Endothelial cell of umbilical vein (primary cell): ENCODE results near the gene BSG. TPM values are rescaled to one million over a fixed set of nuclear protein-coding genes. Genes with fewer than 3 reads are reported as not detected.

Experiments
- BruUV-seq: library from RNA; stranded (reverse); fragments of 400-500 nt; replicated peaks from 2 replicates; lab custom pipeline; 2021; lab: Mats Ljungman, UMichigan
- CTCF ChIA-PET: fragments of 300-600, 350-600 bp; sonication (Branson Sonifier 250); formaldehyde crosslinking; loops from one replicate; lab custom pipeline; 2021; ENCODE audit warnings: antibody characterized with exemption, inconsistent platforms; lab: Charles Lee
- POLR2A ChIA-PET: fragments of 300-600, 350-600 bp; sonication (Branson Sonifier 250); formaldehyde crosslinking; loops from one replicate; lab custom pipeline; 2021; ENCODE audit warnings: antibody characterized with exemption, inconsistent platforms; lab: Charles Lee
- DNase-seq: peaks from one replicate; pipeline ENCODE4 v3.0.0-alpha.2; 2011; ENCODE audit warnings: low read depth, low spot score
- FAIRE-seq: peaks from 2 replicates; lab custom pipeline; 2011; peaks lifted over from hg19 to GRCh38; lab: Jason Lieb, UNC
- H2AFZ ChIP-seq: 2 replicates; pipeline ENCODE4 v1.6.0; 2012; ENCODE audit warnings: low read depth, low read length, control low read depth, inconsistent platforms
- H3K27ac ChIP-seq: 2 replicates; pipeline ENCODE4 v1.5.1; 2011; ENCODE audit warnings: low read depth, mild to moderate bottlenecking, control low read depth, low read length, moderate library complexity; ENCODE audit not compliant: insufficient read depth
- H3K27me3 ChIP-seq, 2 experiments: 2 replicates each; pipeline versions ENCODE4 v1.6.0 to v1.6.1; 2011; ENCODE audit warnings: low read length in 2 of 2, mixed read lengths in 1 of 2; ENCODE audit not compliant: control insufficient read depth in 2 of 2, insufficient read depth in 2 of 2
- H3K36me3 ChIP-seq, 2 experiments: 2 replicates in 1 of 2; 3 replicates in 1 of 2; pipeline ENCODE4 v1.5.1; 2011; ENCODE audit warnings: low read length in 2 of 2, mild to moderate bottlenecking in 1 of 2, moderate library complexity in 1 of 2; ENCODE audit not compliant: control insufficient read depth in 2 of 2, insufficient read depth in 2 of 2; ENCODE audit errors: extremely low read depth in 1 of 2
- H3K4me1 ChIP-seq: 3 replicates; pipeline ENCODE4 v1.5.1; 2011; ENCODE audit warnings: mild to moderate bottlenecking, low read length; ENCODE audit not compliant: control insufficient read depth, insufficient read depth; ENCODE audit errors: extremely low read depth
- H3K4me2 ChIP-seq: 2 replicates; pipeline ENCODE4 v1.6.1; 2011; ENCODE audit warnings: low read length, control low read depth, mixed read lengths; ENCODE audit not compliant: insufficient read depth
- H3K4me3 ChIP-seq, 3 experiments: fragments of 200-600 bp in 1 of 3; sonication (generic), shearing (Covaris generic) in 1 of 3; replicated peaks in 1 of 3; 2 replicates each; pipeline ENCODE4 v1.5.1; 2011 to 2016; ENCODE audit warnings: control low read depth in 3 of 3, low read length in 3 of 3, mild to moderate bottlenecking in 2 of 3, inconsistent platforms in 1 of 3, low read depth in 1 of 3, moderate library complexity in 1 of 3; ENCODE audit not compliant: insufficient read depth in 1 of 3
- H3K79me2 ChIP-seq: 2 replicates; pipeline ENCODE4 v1.6.0; 2012; ENCODE audit warnings: low read length, inconsistent platforms; ENCODE audit not compliant: control insufficient read depth, insufficient read depth
- H3K9ac ChIP-seq: replicated peaks from 2 replicates; pipeline ENCODE3; 2011; ENCODE audit warnings: low read length, control low read depth; ENCODE audit not compliant: insufficient read depth; ENCODE audit errors: extremely low read depth
- H3K9me1 ChIP-seq: replicated peaks from 3 replicates; pipeline ENCODE4 v1.6.0; 2011; ENCODE audit warnings: mild to moderate bottlenecking, low read length; ENCODE audit not compliant: control insufficient read depth, insufficient read depth; ENCODE audit errors: extremely low read depth
- H3K9me3 ChIP-seq: replicated peaks from 2 replicates; pipeline ENCODE4 v1.5.1; 2012; ENCODE audit warnings: low read length, inconsistent platforms; ENCODE audit not compliant: control insufficient read depth, insufficient read depth
- H4K20me1 ChIP-seq: replicated peaks from 2 replicates; pipeline ENCODE3; 2011; ENCODE audit warnings: mild to moderate bottlenecking, low read length; ENCODE audit not compliant: control insufficient read depth, insufficient read depth; ENCODE audit errors: extremely low read depth
- CTCF ChIP-seq, 2 donors: IDR thresholded peaks; 1 replicate in 1 of 2; 2 replicates in 1 of 2; pipeline ENCODE4 v1.5.1; 2011; ENCODE audit warnings: low read length in 2 of 2, mild to moderate bottlenecking in 2 of 2, moderate library complexity in 2 of 2, control low read depth in 1 of 2, inconsistent platforms in 1 of 2, low read depth in 1 of 2; ENCODE audit not compliant: insufficient read depth in 1 of 2; ENCODE audit errors: extremely low read depth in 1 of 2
- FOS ChIP-seq: IDR thresholded peaks from 2 replicates; pipeline ENCODE4 v1.6.1; 2011; ENCODE audit warnings: mild to moderate bottlenecking, low read length, moderate library complexity, borderline replicate concordance; ENCODE audit not compliant: insufficient read depth
- GATA2 ChIP-seq: IDR thresholded peaks from 2 replicates; pipeline ENCODE4 v1.7.0; 2011; ENCODE audit warnings: low read depth, mild to moderate bottlenecking, moderate library complexity, mixed read lengths, low read length; ENCODE audit not compliant: insufficient read length, insufficient read depth
- JUN ChIP-seq: IDR thresholded peaks from 2 replicates; pipeline ENCODE4 v1.6.1; 2011; ENCODE audit warnings: borderline replicate concordance, low read depth; ENCODE audit not compliant: insufficient read length, insufficient read depth
- MAX ChIP-seq: IDR thresholded peaks from 2 replicates; pipeline ENCODE4 v1.6.1; 2011; ENCODE audit not compliant: insufficient read depth, insufficient read length
- POLR2A ChIP-seq: IDR thresholded peaks from 2 replicates; pipeline ENCODE4 v1.6.1; 2012; ENCODE audit warnings: low read depth, mild to moderate bottlenecking, control low read depth, low read length
- POLR2AphosphoS5 ChIP-seq: IDR thresholded peaks from 2 replicates; pipeline ENCODE4 v1.6.1; 2012; ENCODE audit warnings: low read depth, mild to moderate bottlenecking, control low read depth, low read length, moderate library complexity; ENCODE audit not compliant: insufficient read depth
- dilution Hi-C: fragments of 300-500 bp; cut with MboI; formaldehyde crosslinking; loops from one replicate; pipeline ENCODE4 v1.15.0; 2019; ENCODE audit warnings: low sequenced_read_pairs; ENCODE audit not compliant: extremely low pct_ligation_motif_present
- intact Hi-C: fragments of 100-400 bp; cut with micrococcal nuclease; formaldehyde crosslinking; loops from one replicate; pipeline ENCODE4 v1.10.0; 2022
- polyA plus RNA-seq, 4 experiments: library from polyadenylated mRNA; depleted of rRNA in 3 of 4; stranded (reverse) in 3 of 4; unstranded in 1 of 4; fragments of >200 nt; gene quantifications; 2 replicates each; pipeline versions ENCODE4 v1.2.1 to v1.2.3, GENCODE V29; 2011 to 2012; ENCODE audit warnings: missing spikeins in 1 of 4
- total RNA-seq: library from RNA; stranded (reverse); gene quantifications from 2 replicates; pipeline ENCODE4 v1.2.3, GENCODE V29; 2021

The BSG gene
- total and polyA plus RNA-seq, 2 donors (not counting 3 experiments of a cell fraction or from before 2014, with no cell fraction given) = 485 to 661 TPM

- no peak overlapping the region for H3K9ac ChIP-seq
- no peaks in the 10 kb centered on the region for H3K4me1 ChIP-seq
- TF ChIP-seq POLR2A (no peak), CTCF (IDR thresholded peaks at IDR 0.05; ENCODE audit: extremely low read depth in 1 of 2, insufficient read depth in 1 of 2, low read depth in 1 of 2, low read length in 2 of 2) (no peak), POLR2AphosphoS5 (no peak), JUN (no peak), FOS (no peak), MAX (no peak), GATA2 (no peak)
- BruUV-seq = no TSS peak
- H3K27ac ChIP-seq = no peak overlapping the region
- no peak overlapping the region for H2AFZ ChIP-seq
- intact Hi-C loops (no loop called here), dilution Hi-C loops (no loop called here)
- CTCF ChIA-PET = no interaction called here
- H3K9me3 ChIP-seq = no peaks in the 10 kb centered on the region
- H3K27me3 ChIP-seq = no peaks in the 10 kb centered on the region
- DNase-seq = no peak
- H3K4me3 ChIP-seq = no peak overlapping the region
- H3K4me2 ChIP-seq = no peak overlapping the region
- no peaks in the 10 kb centered on the region for H3K9me1 ChIP-seq
- no peaks in the 10 kb centered on the region for H3K79me2 ChIP-seq
- H3K36me3 ChIP-seq = peaks cover 3 to 24% of the 10 kb centered on the region in 2 experiments
- no peaks in the 10 kb centered on the region for H4K20me1 ChIP-seq
- POLR2A ChIA-PET = no interaction called here
- FAIRE-seq = no peak
Measured at GRCh38 chr19:618247-618619, 45.8 kb downstream of the BSG start.
